ENCODE measurements around the gene CORO1C.
"Not testable (repeated sequence)": the region's sequence is repeated elsewhere in the genome, so short reads cannot be mapped to it uniquely, and the experiment has no call there.

The CORO1C gene

DNA sequence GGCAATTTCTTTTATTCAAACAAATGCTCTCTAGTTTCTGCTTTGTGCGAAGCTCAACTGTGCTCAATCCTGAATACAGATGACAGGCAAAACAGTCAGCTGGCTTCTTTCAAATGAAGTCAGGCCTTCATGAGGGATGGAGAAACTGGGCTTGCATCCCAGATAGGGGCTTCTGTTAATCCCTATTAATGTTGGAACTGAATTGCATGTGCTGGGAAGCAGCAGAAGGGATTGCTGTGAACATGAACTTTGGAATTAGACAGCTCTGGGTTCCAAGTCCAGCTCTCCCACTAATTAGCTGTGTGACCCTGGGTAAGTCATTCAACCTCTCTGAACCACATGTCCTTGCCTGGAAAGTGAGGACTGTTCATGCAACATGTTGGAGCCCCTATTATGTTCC lies 21.1 kb upstream of the CORO1C start:
- DNase-seq = no peak

DNA sequence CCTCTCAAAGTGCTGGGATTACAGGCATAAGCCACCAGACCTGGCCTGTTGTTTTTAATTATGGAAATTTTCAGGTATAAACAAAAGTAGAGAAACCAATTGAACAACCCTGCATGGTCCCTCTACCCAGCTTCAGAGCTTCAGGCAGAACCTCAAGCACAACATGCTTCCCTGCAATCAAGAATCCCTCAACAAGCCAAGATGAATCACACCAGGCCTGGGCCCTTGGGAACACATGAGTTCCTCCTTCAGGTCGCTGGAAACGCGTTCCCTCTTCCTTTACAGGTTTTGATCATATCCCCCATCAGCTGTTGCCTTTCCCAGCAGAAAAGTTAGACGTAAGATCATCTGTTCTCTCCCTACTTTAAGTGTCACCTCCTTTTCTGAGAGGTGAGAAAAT lies 20.5 kb upstream of the CORO1C start:
- no peak for DNase-seq

GRCh38 chr12:108751003-108751402 lies 19.7 kb upstream of the CORO1C start:
- not testable (repeated sequence) for DNase-seq

- no peak for DNase-seq
Measured at GRCh38 chr12:108750526-108750925, 19.2 kb upstream of the CORO1C start.

GRCh38 chr12:108747563-108747962 lies 16.2 kb upstream of the CORO1C start:
- DNase-seq = no peak

DNA sequence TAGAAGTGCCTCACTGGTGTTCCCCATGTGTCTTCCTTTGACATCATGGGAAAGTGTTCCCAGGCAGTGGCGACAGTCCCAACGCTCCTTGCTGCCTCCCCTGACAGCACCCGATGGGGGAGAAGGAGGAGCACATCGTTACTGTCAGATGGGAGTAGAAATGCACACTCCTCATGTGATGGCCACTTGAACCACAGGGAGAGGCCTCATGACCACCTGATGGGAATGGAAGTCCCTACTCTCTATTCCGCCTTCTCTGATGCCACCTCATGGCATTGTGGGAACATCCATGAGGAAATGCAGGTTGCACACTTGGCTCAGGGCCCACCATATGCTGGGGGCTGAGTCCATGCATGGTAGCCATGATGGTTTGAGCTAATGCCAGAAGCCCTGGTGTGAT lies 14.3 kb upstream of the CORO1C start:
- DNase-seq = no peak

- DNase-seq = peak; percentile 47
Measured at GRCh38 chr12:108744021-108744897, 12.9 kb upstream of the CORO1C start.

DNA sequence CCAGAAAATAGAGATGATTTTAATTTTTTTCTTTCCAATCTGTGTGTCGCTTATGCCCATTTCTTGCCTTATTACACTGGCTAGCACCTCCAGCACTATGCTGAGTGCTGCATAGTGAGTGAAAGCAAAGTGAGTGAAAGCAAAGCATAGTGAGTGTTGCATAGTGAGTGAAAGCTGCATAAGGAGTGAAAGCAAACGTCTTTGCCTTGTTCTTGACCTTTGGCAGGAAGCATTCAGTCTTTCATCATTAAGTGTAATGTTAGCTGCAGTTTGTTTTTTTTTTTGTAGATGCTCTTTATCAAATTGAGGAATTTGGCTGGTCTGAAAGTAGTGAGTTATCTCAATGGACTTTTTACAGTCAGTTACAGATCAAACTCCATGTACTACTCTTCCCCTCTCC lies 6.9 kb upstream of the CORO1C start:
- no peak for DNase-seq

DNA sequence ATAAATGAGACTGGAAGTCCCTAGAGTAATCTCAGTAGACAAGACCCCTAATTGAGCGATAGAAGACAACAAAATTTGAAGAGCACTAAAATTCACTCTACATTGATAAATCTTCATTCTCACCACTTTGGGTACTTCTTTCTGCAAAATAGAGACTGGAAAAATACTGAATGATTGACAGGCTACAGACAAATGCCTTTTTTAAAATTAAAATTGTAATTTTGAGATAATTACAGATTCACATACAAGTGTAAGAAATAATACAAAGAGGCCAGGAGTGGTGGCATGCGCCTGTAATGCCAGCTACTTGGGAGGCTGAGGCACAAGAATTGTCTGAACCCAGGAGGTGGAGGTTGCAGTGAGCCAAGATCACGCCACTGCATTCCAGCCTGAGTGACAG lies 4.5 kb upstream of the CORO1C start:
- no peak for DNase-seq

GRCh38 chr12:108734200-108734906 lies 3.0 kb upstream of the CORO1C start:
- DNase-seq = peak; percentile 74

DNA sequence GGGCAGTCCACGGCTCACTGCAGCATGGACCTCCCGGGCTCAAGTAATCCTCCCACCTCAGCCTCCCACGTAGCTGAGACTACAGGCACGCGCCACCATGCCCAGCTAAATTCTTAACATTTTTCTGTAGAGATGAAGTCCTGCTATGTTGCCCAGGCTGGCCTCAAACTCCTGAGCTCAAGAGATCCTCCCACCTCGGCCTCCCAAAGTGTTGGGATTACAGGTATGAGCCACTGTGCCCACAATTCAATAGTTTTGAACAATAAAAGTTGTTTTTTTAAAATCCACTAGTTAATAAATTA lies 1.9 kb upstream of the CORO1C start:
- not testable (repeated sequence) for DNase-seq

DNA sequence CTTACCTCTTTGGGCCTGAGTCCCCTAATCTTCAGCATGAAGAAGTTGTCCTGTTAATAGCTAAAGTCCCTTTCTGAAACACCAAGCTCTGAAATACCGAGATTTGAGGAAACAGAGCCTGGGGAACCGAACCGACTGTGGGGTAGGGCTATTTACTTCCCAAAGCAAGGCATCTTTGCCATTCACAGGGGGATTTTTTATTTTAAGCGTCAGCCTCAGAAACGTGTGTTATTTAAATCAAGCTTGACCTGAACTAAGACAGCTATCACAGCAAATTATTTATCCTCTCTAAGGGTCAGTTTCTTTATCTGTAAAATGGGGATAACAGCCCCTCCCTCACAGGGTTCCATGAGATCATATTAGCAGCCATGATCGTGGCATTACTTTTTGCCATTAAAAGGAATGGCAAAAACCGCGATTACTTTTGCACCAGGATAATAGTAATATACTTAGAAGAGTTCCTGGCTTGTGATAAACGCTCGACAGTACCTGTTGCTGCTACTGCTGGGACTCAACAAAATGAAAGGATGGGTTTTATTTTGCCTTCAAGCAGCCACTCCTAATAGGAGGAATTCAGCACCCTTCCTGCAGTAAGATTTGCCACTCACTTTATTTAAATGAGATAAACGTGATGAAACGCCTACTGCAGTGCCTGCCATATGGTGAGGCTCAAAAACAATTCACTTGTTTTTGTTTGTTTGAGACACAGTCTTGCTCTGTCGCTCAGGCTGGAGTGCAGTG lies 1.3 kb upstream of the CORO1C start:
- no peak for DNase-seq

GRCh38 chr12:108731866-108732461 lies 646 bp upstream of the CORO1C start:
- DNase-seq = peak; percentile 100

GRCh38 chr12:108730365-108731104 lies 783 bp downstream of the CORO1C start:
- peak; percentile 76 for DNase-seq

- peak; percentile 87 for DNase-seq
Measured at GRCh38 chr12:108729612-108730364, 1.5 kb downstream of the CORO1C start.

GRCh38 chr12:108728820-108729611 lies 2.3 kb downstream of the CORO1C start:
- DNase-seq = no peak

GRCh38 chr12:108727868-108728735 lies 3.2 kb downstream of the CORO1C start:
- DNase-seq = no peak

DNA sequence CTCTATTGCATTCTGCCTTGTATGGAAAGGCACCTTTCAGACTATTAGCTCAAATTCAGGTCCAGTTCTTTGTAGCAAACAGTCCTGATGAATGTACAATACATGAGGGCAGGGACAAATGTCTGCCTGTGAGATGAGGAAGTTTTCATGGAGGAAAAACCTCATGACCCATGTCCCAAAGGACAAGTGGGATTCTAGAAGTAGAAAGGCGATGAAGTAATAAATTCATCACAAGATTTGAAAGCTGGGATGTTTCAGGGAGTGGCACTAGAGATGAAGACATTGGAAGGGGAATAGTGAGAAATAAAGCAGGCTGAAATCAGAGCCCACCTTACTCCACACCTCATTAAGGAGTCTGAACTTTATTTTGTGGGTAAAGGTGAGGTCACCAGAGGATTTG lies 4.2 kb downstream of the CORO1C start:
- no peak for DNase-seq

GRCh38 chr12:108724890-108725151 lies 6.5 kb downstream of the CORO1C start:
- DNase-seq = no peak
